Activated T-helper 9 cell treated with anti-CD3 and anti-CD28 coated beads, Interleukin-2, amount 50 U/mL, for 16 hours (primary cell): ENCODE measurements around the gene LRRFIP2.
"Not testable (repeated sequence)": the region's sequence is repeated elsewhere in the genome, so short reads cannot be mapped to it uniquely, and the experiment has no call there.

ENCODE experiments used
- DNase-seq: peaks from one replicate; pipeline ENCODE4 v3.0.0-alpha.2; 2020; ENCODE audit warnings: low read depth

The LRRFIP2 gene

DNA sequence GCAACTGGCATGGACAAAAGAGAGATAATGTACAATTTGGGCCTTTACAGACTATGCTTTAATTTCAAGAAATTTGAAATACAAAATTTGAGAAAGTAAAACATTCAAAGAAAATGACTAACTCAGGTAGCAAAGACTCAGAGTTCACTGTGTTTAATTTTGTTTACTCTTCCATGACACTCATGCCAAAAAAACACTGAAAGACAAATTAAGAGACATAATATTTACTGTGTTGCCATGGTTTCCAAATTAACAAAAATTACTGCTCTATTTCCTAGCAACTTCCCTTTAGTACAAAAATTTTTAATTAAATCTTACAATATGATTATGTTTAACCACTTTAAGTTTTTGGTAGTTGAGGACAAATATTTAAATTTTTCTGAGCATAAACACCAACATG lies 29.6 kb downstream of the LRRFIP2 start:
- DNase-seq = no peak

- DNase-seq = no peak
These were observed 30.6 kb downstream of the LRRFIP2 start for GRCh38 chr3:37143821-37144220.

DNA sequence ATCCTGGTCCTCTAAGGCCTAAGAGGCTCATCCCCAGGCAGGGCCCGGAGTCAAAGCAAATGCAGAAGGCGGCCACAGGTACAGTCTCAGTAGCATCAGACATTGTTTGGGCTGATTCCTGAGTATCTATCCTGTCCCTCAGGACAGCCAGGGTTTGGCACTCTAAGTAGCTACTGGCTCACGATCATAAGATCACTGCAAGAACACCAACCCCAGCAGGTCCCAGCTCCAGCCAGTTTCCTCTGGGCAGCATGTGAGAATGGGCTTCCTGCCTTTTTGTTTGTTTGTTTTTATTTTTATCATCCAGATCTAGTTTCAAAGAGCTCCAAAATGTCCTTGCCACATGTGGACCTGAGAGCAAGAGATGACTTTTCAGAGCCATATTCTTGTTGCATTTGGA lies 32.7 kb downstream of the LRRFIP2 start:
- no peak for DNase-seq

DNA sequence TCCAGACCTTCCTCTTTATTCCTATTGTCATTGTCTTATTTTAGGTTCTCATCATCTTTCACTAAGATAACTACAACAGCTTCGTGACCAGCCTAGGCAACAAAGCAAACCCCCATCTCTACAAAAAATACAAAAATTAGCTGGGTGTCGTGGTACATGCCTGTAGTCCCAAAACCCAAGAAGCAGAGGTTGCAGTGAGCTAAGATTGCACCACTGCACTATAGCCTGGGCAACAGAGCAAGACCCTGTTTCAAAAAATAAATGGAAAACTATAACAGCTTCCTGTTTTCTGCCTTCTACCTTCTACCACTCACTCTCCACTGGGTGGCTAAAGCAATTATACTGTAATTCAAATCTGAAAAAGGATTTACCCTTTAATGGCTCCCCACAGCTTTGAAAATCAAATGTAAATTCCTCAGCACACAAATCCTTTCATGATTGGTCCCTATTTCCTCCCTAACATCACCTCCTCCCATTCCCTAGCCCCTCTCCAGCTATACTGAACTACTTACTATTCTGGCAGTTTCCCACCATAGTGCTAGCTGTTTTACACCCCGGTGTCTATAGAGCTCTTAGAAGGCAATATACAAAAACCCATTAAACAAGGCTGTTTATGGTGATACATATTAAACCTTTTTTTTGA lies 33.4 kb downstream of the LRRFIP2 start:
- no peak for DNase-seq

- no peak for DNase-seq
These were observed 34.8 kb downstream of the LRRFIP2 start for GRCh38 chr3:37139567-37140052.

GRCh38 chr3:37138816-37139215 lies 35.6 kb downstream of the LRRFIP2 start:
- no peak for DNase-seq

- DNase-seq = no peak
These were observed 36.9 kb downstream of the LRRFIP2 start for GRCh38 chr3:37137516-37137915.

DNA sequence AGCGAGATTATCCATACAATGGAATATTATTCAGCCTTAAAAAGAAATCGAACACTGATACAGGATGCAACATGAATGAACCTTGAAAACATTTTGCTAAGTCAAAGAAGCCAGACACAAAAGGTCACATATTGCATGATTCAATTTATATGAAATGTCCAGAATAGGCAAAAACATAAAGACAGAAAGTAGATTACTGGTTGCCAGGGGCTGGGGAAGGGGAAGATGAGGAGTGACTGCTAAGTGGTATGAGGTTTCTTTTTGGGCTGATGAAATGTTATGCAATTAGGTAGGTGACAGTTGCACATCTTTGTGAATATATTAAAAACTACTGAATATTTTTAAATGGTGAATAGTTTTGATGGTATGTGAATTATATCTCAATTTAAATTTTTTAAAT lies 38.3 kb downstream of the LRRFIP2 start:
- no peak for DNase-seq

GRCh38 chr3:37135561-37135960 lies 38.8 kb downstream of the LRRFIP2 start:
- DNase-seq = no peak

GRCh38 chr3:37132334-37132733 lies 42.0 kb downstream of the LRRFIP2 start:
- DNase-seq = no peak

- no peak for DNase-seq
These were observed 42.6 kb downstream of the LRRFIP2 start for GRCh38 chr3:37131860-37132144.

DNA sequence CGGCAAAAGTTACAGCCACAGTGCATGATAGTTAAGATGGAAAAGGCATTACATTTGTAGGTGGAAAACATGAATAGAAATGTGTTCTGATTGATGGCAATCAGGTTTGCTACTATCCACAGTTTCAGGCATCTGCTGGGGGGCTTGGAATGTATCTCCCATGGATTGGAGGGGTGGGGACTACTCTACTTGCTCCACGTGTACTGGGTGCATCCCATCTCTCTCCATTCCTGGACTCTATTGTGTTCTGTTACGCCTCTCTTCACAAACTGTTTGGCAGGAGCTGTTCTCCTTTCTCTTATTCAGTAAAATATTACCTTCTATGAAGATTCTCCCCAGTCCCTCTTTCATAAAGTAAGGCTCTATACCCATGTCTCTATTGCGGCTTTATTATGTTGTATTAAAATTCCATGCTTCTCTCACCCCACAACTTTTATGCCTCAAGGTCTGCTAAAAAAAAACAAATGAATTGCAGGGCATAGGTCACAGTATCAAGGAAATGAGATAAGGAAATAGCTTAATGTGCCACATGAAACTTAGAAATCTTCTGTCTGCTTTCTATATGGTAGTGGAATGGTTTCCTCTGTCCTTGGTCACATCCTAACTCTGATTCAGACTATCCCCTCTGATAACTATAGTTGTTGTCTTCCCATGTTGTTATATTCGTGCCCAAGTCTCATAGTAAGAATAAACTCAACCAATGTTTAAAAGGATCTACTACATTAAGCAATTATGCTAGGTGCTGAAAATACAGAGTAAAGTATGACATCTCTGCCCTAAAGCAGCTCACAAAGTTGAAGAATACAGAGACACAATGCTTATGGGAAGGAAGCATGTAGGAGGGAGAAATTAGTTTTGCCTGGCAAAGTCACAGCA lies 43.2 kb downstream of the LRRFIP2 start:
- no peak for DNase-seq

GRCh38 chr3:37130448-37130847 lies 43.9 kb downstream of the LRRFIP2 start:
- DNase-seq = no peak

DNA sequence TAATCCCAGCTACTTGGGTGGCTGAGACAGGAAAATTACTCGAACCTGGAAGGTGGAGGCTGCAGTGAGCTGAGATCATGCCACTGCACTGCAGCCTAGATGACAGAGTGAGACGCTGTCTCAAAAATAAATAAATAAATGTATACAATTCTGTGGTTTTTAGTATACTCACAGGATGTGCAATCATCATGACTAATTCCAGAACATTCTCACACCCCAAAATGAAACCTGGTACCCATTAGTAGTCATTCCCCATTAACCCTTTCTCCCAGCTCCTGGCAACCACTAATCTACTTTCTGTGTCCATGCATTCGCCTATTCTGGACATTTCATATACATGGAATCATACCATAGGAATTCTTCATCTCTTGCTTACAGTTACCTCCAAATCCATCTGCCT lies 44.5 kb downstream of the LRRFIP2 start:
- no peak for DNase-seq

- DNase-seq = no peak
These were observed 47.0 kb downstream of the LRRFIP2 start for GRCh38 chr3:37127340-37127739.

DNA sequence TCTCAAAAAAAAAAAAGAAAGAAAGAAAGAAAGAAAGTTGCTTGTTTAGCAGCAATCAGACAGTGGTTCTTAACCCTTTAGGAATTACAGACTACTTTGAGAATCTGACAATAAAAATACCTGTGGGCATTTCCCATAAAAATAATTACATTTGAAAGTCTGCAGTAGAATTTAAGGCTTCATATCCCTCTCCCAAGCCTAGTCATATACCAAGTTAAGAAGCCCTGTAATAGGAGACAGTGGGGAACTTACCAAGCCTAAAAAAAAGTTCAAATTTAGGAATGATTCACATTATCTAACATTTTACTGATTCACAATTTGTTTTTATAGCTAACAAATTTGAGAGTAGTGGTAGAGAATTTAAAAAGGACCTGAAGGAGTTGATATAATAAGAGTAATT lies 47.5 kb downstream of the LRRFIP2 start:
- no peak for DNase-seq

DNA sequence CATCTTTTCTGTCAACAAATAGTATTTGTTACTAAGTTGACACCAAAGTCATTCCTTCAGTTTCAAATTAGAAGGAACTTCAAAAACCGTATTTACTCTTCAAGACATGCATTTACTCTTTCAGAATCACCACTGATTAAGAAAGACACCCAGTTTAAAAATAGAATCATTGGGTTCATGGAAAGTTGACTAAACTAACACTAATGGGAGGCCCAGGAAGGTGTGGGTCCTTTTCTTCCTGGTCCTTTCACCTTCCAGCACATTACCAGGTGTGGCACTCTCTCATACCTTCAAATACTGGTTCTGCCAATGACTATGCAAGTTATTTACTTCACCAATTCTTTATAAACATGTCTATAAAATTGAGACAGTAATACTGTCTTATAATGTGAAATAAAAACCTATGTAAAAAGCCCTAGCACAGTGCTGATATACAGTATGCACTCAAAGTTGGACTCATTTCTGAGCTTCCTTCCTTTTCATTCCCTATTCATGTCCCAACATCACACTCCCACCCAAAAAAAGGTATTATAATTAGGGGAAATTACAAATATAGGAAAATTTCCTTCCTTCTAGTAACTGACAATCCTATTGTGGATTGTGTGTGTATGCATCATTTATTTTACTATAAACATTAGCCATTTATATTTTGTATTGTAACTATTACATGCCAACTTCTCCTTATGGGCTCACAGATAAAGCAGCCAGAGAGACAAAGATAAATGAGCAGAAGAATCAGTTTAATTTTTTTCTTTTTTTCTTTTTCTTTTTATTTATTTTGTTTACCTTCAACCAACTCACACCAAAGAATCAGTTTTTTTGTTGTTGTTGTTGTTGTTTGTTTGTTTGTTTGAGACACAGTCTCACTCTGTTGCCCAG lies 48.9 kb downstream of the LRRFIP2 start:
- no peak for DNase-seq

- no peak for DNase-seq
These were observed 49.9 kb downstream of the LRRFIP2 start for GRCh38 chr3:37124435-37124834.

- DNase-seq = no peak
These were observed 51.1 kb downstream of the LRRFIP2 start for GRCh38 chr3:37123292-37123691.

GRCh38 chr3:37122069-37122468 lies 52.3 kb downstream of the LRRFIP2 start:
- DNase-seq = not testable (repeated sequence)

GRCh38 chr3:37118163-37118562 lies 56.2 kb downstream of the LRRFIP2 start:
- DNase-seq = no peak

DNA sequence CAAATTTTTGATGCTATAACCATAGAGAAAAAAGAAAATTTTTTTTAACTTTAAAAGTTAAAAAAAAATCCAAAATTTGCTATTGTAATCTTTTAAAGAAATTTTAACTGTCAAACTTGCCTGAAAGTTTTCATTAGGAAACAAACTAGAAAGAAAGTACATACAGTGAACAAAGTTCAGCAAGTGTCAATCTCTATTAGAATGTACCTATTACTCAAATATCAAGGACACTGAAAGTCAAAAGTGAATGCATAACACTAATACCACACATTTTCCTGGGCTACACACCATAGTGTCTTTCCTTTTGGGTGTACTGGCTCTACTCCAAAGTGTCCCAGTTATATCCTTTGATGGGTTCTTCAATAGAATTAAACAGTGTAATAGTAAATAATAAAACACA lies 56.8 kb downstream of the LRRFIP2 start:
- DNase-seq = no peak

GRCh38 chr3:37116998-37117397 lies 57.4 kb downstream of the LRRFIP2 start:
- no peak for DNase-seq
